22Rv1 (cell line): ENCODE measurements around the gene WWOX.

Experiments used
- CTCF ChIP-seq: fragments of 450-650 bp; IDR thresholded peaks from 2 replicates; pipeline ENCODE4 v1.5.1; 2017; ENCODE audit warnings: mild to moderate bottlenecking
- ZFX ChIP-seq: fragments of 450-650 bp; IDR thresholded peaks from 2 replicates; pipeline ENCODE4 v1.6.1; 2017; ENCODE audit warnings: antibody characterized with exemption, borderline replicate concordance

- TF ChIP-seq CTCF (no peak), ZFX (no peak)
Observed at GRCh38 chr16:78127130-78127529, 27.7 kb downstream of the WWOX start.
